Myocyte (in vitro differentiated cells): ENCODE results near the gene ABCA7. TPM values are rescaled to one million over a fixed set of nuclear protein-coding genes. Genes with fewer than 3 reads are reported as not detected.

Experiments used
- DNase-seq: peaks from one replicate; pipeline ENCODE4 v3.0.0-alpha.2; 2012; ENCODE audit warnings: low read depth
- total RNA-seq: library from RNA; depleted of rRNA; stranded (reverse); fragments of >200 nt; gene quantifications from 2 replicates; pipeline ENCODE4 v1.2.3, GENCODE V29; 2014

The ABCA7 gene
- total RNA-seq, 1 donor from 2014 or later, result 43.0 TPM

- DNase-seq, result no peak
Observed at GRCh38 chr19:1004204-1004802, 35.6 kb upstream of the ABCA7 start.

GRCh38 chr19:1004803-1005664 is 34.9 kb upstream of the ABCA7 start:
- no peak for DNase-seq

GRCh38 chr19:1006711-1007398 is 33.1 kb upstream of the ABCA7 start:
- DNase-seq, result no peak

- DNase-seq, result no peak
Observed at GRCh38 chr19:1007399-1008251, 32.3 kb upstream of the ABCA7 start.

- no peak for DNase-seq
Observed at GRCh38 chr19:1008268-1009040, 31.5 kb upstream of the ABCA7 start.

GRCh38 chr19:1009041-1009980 is 30.6 kb upstream of the ABCA7 start:
- no peak for DNase-seq

GRCh38 chr19:1009981-1010538 is 29.8 kb upstream of the ABCA7 start:
- DNase-seq, result no peak

- DNase-seq, result no peak
Observed at GRCh38 chr19:1010586-1011510, 29.1 kb upstream of the ABCA7 start.

- no peak for DNase-seq
Observed at GRCh38 chr19:1011831-1012333, 28.0 kb upstream of the ABCA7 start.

GRCh38 chr19:1012334-1012733 is 27.6 kb upstream of the ABCA7 start:
- no peak for DNase-seq

GRCh38 chr19:1013218-1013617 is 26.7 kb upstream of the ABCA7 start:
- no peak for DNase-seq

- DNase-seq, result no peak
Observed at GRCh38 chr19:1014161-1015060, 25.5 kb upstream of the ABCA7 start.

- DNase-seq, result no peak
Observed at GRCh38 chr19:1015061-1015781, 24.7 kb upstream of the ABCA7 start.

GRCh38 chr19:1015782-1016646 is 23.9 kb upstream of the ABCA7 start:
- no peak for DNase-seq

- no peak for DNase-seq
Observed at GRCh38 chr19:1016647-1017114, 23.2 kb upstream of the ABCA7 start.
